GM12878 (cell line): ENCODE results near the gene TRIP11. TPM values are rescaled to one million over a fixed set of nuclear protein-coding genes. Genes with fewer than 3 reads are reported as not detected.

ENCODE experiments used
- ATAC-seq: fragments of 200-7000 bp; cut with Tn5 transposase; 3 replicates; pipeline ENCODE4 v1.9.1; 2020; ENCODE audit warnings: mild to moderate bottlenecking, moderate library complexity
- BruUV-seq: library from RNA; stranded (reverse); fragments of 400-500 nt; replicated peaks from 2 replicates; lab custom pipeline; 2021; lab: Mats Ljungman, UMichigan
- CTCF ChIA-PET: fragments of 300-600 bp; sonication (Branson Sonifier 250); formaldehyde crosslinking; extraction: SDS; loops from one replicate; lab custom pipeline; 2021; ENCODE audit warnings: inconsistent platforms; lab: Yijun Ruan, JAX
- POLR2A ChIA-PET: fragments of 350-600 bp; formaldehyde crosslinking; extraction: SDS; loops from one replicate; lab custom pipeline; 2021; ENCODE audit warnings: inconsistent platforms; lab: Charles Lee
- RAD21 ChIA-PET: fragments of 300-600 bp; sonication (Branson Sonifier 250); formaldehyde crosslinking; loops from one replicate; lab custom pipeline; 2023; ENCODE audit warnings: antibody characterized with exemption; ENCODE audit not compliant: unreplicated experiment; lab: Charles Lee
- SMC1A ChIA-PET: fragments of 300-600 bp; sonication (Branson Sonifier 250); formaldehyde crosslinking; loops from one replicate; lab custom pipeline; 2023; ENCODE audit not compliant: unreplicated experiment, uncharacterized antibody; lab: Charles Lee
- DNase-seq: peaks from one replicate; pipeline ENCODE4 v3.0.0-alpha.2; 2011; ENCODE audit warnings: low read depth, low spot score
- FAIRE-seq: peaks from 3 replicates; lab custom pipeline; 2011; peaks lifted over from hg19 to GRCh38; lab: Jason Lieb, UNC
- H2AFZ ChIP-seq: 2 replicates; pipeline ENCODE4 v1.6.0; 2011; ENCODE audit warnings: low read depth, low read length, control low read depth; ENCODE audit not compliant: control insufficient read depth
- H3K27ac ChIP-seq: 2 replicates; pipeline ENCODE4 v1.5.1; 2011; ENCODE audit warnings: control low read depth; ENCODE audit not compliant: control insufficient read depth, insufficient read depth
- H3K27me3 ChIP-seq, 2 experiments: replicated peaks in 1 of 2; 2 replicates each; pipeline versions ENCODE4 v1.6.0 to v1.6.1; 2011; ENCODE audit warnings: low read length in 1 of 2; ENCODE audit not compliant: control insufficient read depth in 2 of 2, insufficient read depth in 2 of 2
- H3K36me3 ChIP-seq, 2 experiments: 2 replicates each; pipeline ENCODE4 v1.5.1; 2011; ENCODE audit warnings: low read length in 1 of 2; ENCODE audit not compliant: control insufficient read depth in 2 of 2, insufficient read depth in 2 of 2
- H3K4me1 ChIP-seq: 2 replicates; pipeline ENCODE4 v1.6.1; 2011; ENCODE audit warnings: mild to moderate bottlenecking, low read length, moderate library complexity, mixed read lengths; ENCODE audit not compliant: control insufficient read depth, insufficient read depth
- H3K4me2 ChIP-seq: 2 replicates; pipeline ENCODE4 v1.6.0; 2011; ENCODE audit warnings: control low read depth; ENCODE audit not compliant: control insufficient read depth, insufficient read depth
- H3K4me3 ChIP-seq: fragments of 200-600 bp; sonication (generic); 2 replicates; pipeline ENCODE4 v1.5.1; 2016
- H3K79me2 ChIP-seq: 2 replicates; pipeline ENCODE4 v1.6.0; 2011; ENCODE audit warnings: low read length; ENCODE audit not compliant: control insufficient read depth, insufficient read depth
- H3K9ac ChIP-seq: 2 replicates; pipeline ENCODE4 v1.8.0; 2011; ENCODE audit warnings: low read length, control low read depth, mixed read lengths; ENCODE audit not compliant: control insufficient read depth, insufficient read depth
- H3K9me3 ChIP-seq: replicated peaks from 3 replicates; pipeline ENCODE4 v1.5.1; 2011; ENCODE audit warnings: mild to moderate bottlenecking, low read length; ENCODE audit not compliant: control insufficient read depth, insufficient read depth
- H4K20me1 ChIP-seq: 2 replicates; pipeline ENCODE4 v1.6.0; 2011; ENCODE audit not compliant: control insufficient read depth, insufficient read depth
- CREB1 ChIP-seq: IDR thresholded peaks from 2 replicates; pipeline ENCODE4 v1.6.1; 2012; ENCODE audit warnings: low read depth, mild to moderate bottlenecking, inconsistent platforms
- DPF2 ChIP-seq: fragments of 450-650 bp; IDR thresholded peaks from 2 replicates; pipeline ENCODE4 v1.6.1; 2017; ENCODE audit warnings: mild to moderate bottlenecking
- EP300 ChIP-seq, 2 experiments: fragments of 150-350 bp in 1 of 2; IDR thresholded peaks; 2 replicates each; pipeline ENCODE4 v1.6.1; 2011 to 2012; ENCODE audit warnings: low read depth in 2 of 2, low read length in 2 of 2, borderline replicate concordance in 1 of 2, improper control_type of control experiment in 1 of 2, inconsistent platforms in 1 of 2; ENCODE audit not compliant: control insufficient read depth in 1 of 2
- GABPA ChIP-seq: IDR thresholded peaks from 2 replicates; pipeline ENCODE4 v1.6.1; 2014; ENCODE audit warnings: antibody characterized with exemption, low read depth, mild to moderate bottlenecking, inconsistent platforms
- HDAC6 ChIP-seq: fragments of 200-600 bp; sonication (generic); IDR thresholded peaks from one replicate; pipeline ENCODE4 v1.8.0; 2017; ENCODE audit warnings: antibody characterized with exemption; ENCODE audit not compliant: unreplicated experiment
- JUND ChIP-seq: IDR thresholded peaks from 2 replicates; pipeline ENCODE4 v1.6.1; 2012; ENCODE audit warnings: low read depth, mild to moderate bottlenecking, low read length, improper control_type of control experiment, moderate library complexity
- KLF5 ChIP-seq: fragments of 450-650 bp; IDR thresholded peaks from 2 replicates; pipeline ENCODE4 v1.6.1; 2014; ENCODE audit warnings: mild to moderate bottlenecking; ENCODE audit not compliant: partially characterized antibody
- LARP7 ChIP-seq: fragments of 450-650 bp; IDR thresholded peaks from 2 replicates; pipeline ENCODE4 v1.6.1; 2017; ENCODE audit warnings: mild to moderate bottlenecking
- MXI1 ChIP-seq: fragments of 150-350 bp; IDR thresholded peaks from 2 replicates; pipeline ENCODE4 v1.6.1; 2011; ENCODE audit warnings: low read depth, mild to moderate bottlenecking, inconsistent platforms, low read length, improper control_type of control experiment
- NFYA ChIP-seq: IDR thresholded peaks from 2 replicates; pipeline ENCODE4 v1.6.1; 2011; ENCODE audit warnings: low read depth, mild to moderate bottlenecking, low read length, improper control_type of control experiment, borderline replicate concordance
- RELA ChIP-seq: fragments of 450-650 bp; IDR thresholded peaks from 2 replicates; pipeline ENCODE4 v1.8.0; 2014; ENCODE audit warnings: borderline replicate concordance; ENCODE audit not compliant: partially characterized antibody
- RFX5 ChIP-seq: IDR thresholded peaks from 2 replicates; pipeline ENCODE4 v1.6.1; 2011; ENCODE audit warnings: low read depth, low read length, improper control_type of control experiment
- SIN3A ChIP-seq: IDR thresholded peaks from 2 replicates; pipeline ENCODE4 v1.6.1; 2012; ENCODE audit warnings: low read depth, low read length, improper control_type of control experiment
- SMAD1 ChIP-seq: fragments of 450-650 bp; IDR thresholded peaks from 2 replicates; pipeline ENCODE4 v1.6.1; 2018; ENCODE audit warnings: mild to moderate bottlenecking, low read depth; ENCODE audit not compliant: partially characterized antibody
- SREBF1 ChIP-seq: IDR thresholded peaks from 2 replicates; pipeline ENCODE4 v1.6.1; 2012; ENCODE audit warnings: mild to moderate bottlenecking, low read length
- SUPT20H ChIP-seq: IDR thresholded peaks from 2 replicates; pipeline ENCODE4 v1.6.1; 2011; ENCODE audit warnings: low read depth, mild to moderate bottlenecking, low read length, moderate library complexity, borderline replicate concordance; ENCODE audit not compliant: control insufficient read depth
- YY1 ChIP-seq: IDR thresholded peaks from 2 replicates; pipeline ENCODE4 v1.6.1; 2011; ENCODE audit warnings: low read depth, mild to moderate bottlenecking, low read length
- ZNF207 ChIP-seq: fragments of 450-650 bp; IDR thresholded peaks from 2 replicates; pipeline ENCODE4 v1.6.1; 2014; ENCODE audit warnings: antibody characterized with exemption, mild to moderate bottlenecking, borderline replicate concordance
- WGBS: methylation state at CpG from one replicate; pipeline ENCODE4 v1.1.6; 2016; ENCODE audit warnings: low lambda C conversion rate; ENCODE audit not compliant: insufficient replicate concordance, insufficient coverage; ENCODE audit errors: missing lambda C conversion rate; 5-methylcytosine and 5-hydroxymethylcytosine counted together
- in situ Hi-C: fragments of 300-500 bp; cut with MboI; formaldehyde crosslinking; loops from 9 replicates; pipeline ENCODE4 v1.14.3; 2018; ENCODE audit warnings: mixed read lengths
- intact Hi-C: fragments of 100-400 bp; cut with micrococcal nuclease; formaldehyde crosslinking; loops from one replicate; pipeline ENCODE4 v1.14.2; 2022; ENCODE audit not compliant: unreplicated experiment
- polyA plus RNA-seq, 11 experiments: library from polyadenylated mRNA; depleted of rRNA in 4 of 11; unstranded in 6 of 11; stranded (reverse) in 5 of 11; fragments of >200 nt; fragmentation: Nextera tagmentation in 4 of 11; fragmentation: Illumina TruSeq in 1 of 11; extraction: Ambion mirVana in 4 of 11; extraction: Trizol in 1 of 11; gene quantifications; 1 replicate in 1 of 11; 2 replicates in 10 of 11; pipeline versions ENCODE4 v1.2.1 to v1.2.3, GENCODE V29; 2011 to 2016; ENCODE audit warnings: inconsistent platforms in 2 of 11, missing spikeins in 2 of 11, low read depth in 1 of 11
- total RNA-seq, 4 experiments: library from RNA; depleted of rRNA in 3 of 4; stranded (reverse); fragments of >200 nt in 3 of 4; fragmentation: Illumina TruSeq in 1 of 4; extraction: Trizol in 1 of 4; gene quantifications; 2 replicates each; pipeline versions ENCODE4 v1.2.1 to v1.2.3, GENCODE V29; 2013 to 2021
- TF ChIP-seq, protein P1 (sequence below): IDR thresholded peaks from 2 replicates; pipeline ENCODE4 v1.6.1; 2011; ENCODE audit warnings: borderline replicate concordance, low read depth, mild to moderate bottlenecking, moderate library complexity, low read length; ENCODE audit not compliant: insufficient read depth, poor library complexity, severe bottlenecking

Gene TRIP11
- total and polyA plus RNA-seq, 10 of the 15 experiments (the other 5 are each of a cell fraction or from before 2014, with no cell fraction given): 5.3 to 46.1 (median 19.9) TPM

DNA sequence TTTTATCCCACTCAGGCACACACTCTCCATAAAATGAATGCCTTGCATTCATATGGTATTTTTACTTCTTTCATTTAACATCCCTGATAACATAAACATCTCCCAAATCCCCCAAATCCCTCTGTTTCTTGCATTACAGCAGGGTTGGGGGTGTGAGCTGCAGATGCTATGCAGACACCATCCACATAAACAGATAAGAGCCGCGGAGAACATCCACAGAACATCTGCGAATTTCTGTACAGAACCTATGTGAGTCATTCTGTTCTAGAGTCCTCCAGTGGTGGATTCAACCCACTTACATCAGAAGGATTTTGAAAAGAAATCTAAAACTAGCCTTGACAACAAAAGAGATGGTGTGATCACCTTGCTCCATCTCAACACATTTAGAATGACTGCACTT, 112.7 kb downstream of the TRIP11 start:
- H3K36me3 ChIP-seq: no peaks in the 10 kb centered on the region
- no peaks in the 10 kb centered on the region for H3K79me2 ChIP-seq
- CTCF ChIA-PET: interaction anchor here (0.6 kb wide), 1 partner anchor 34 kb away, joined by 3 read pairs; no protein-coding TSS in a partner anchor
- no peaks in the 10 kb centered on the region for H4K20me1 ChIP-seq
- intact Hi-C loops: no loop called here
- 63% methylated on average over 3 of the region's 3 CpGs for WGBS
- BruUV-seq: no TSS peak
- ATAC-seq: no peak
- no peak overlapping the region for H3K4me2 ChIP-seq
- no peak overlapping the region for H3K4me3 ChIP-seq
- H3K27me3 ChIP-seq: no peaks in the 10 kb centered on the region; a peak in 1 of 4 replicates
- no peak for FAIRE-seq
- no peak overlapping the region for H3K9ac ChIP-seq
- SMC1A ChIA-PET: interaction anchor here (1.1 kb wide), 1 partner anchor 76 kb away, joined by 3 read pairs; no protein-coding TSS in a partner anchor
- no peaks in the 10 kb centered on the region for H3K9me3 ChIP-seq
- no peak overlapping the region for H3K27ac ChIP-seq
- no peaks in the 10 kb centered on the region for H3K4me1 ChIP-seq
- in situ Hi-C loops: no loop called here
- TF ChIP-seq GABPA (no peak), CREB1 (no peak), NFYA (no peak), MXI1 (no peak), RFX5 (no peak), SREBF1 (no peak), HDAC6 (no peak), SMAD1 (no peak), RELA (no peak), EP300 (IDR thresholded peaks at IDR 0.05; ENCODE audit: borderline replicate concordance in 1 of 2, control insufficient read depth in 1 of 2, low read depth in 2 of 2, low read length in 2 of 2) (no peak), JUND (no peak), YY1 (no peak), DPF2 (no peak), KLF5 (no peak), SUPT20H (no peak), ZNF207 (no peak), LARP7 (no peak), SIN3A (no peak)
- TF ChIP-seq, protein P1, sequence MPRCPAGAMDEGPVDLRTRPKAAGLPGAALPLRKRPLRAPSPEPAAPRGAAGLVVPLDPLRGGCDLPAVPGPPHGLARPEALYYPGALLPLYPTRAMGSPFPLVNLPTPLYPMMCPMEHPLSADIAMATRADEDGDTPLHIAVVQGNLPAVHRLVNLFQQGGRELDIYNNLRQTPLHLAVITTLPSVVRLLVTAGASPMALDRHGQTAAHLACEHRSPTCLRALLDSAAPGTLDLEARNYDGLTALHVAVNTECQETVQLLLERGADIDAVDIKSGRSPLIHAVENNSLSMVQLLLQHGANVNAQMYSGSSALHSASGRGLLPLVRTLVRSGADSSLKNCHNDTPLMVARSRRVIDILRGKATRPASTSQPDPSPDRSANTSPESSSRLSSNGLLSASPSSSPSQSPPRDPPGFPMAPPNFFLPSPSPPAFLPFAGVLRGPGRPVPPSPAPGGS: no peak
- TF ChIP-seq, all 136 proteins: peak for 0
- H2AFZ ChIP-seq: no peak overlapping the region
- ChIA-PET RAD21 (no interaction called here), POLR2A (interaction anchor here (0.6 kb wide), 1 partner anchor 426 kb away, joined by 3 read pairs; no protein-coding TSS in a partner anchor)
- no peak for DNase-seq
